HG03025 (cell line): ENCODE measurements around the gene EXTL2.
A peak's percentile ranks its signal among the peaks of the same experiment; 100 is the strongest.
"Not testable (repeated sequence)": the region's sequence is repeated elsewhere in the genome, so short reads cannot be mapped to it uniquely, and the experiment has no call there.

Experiments used
- ATAC-seq: cut with Tn5 transposase; IDR thresholded peaks from one replicate; pipeline ENCODE4 v1.9.1; 2021; ENCODE audit warnings: mild to moderate bottlenecking, moderate library complexity; ENCODE audit not compliant: unreplicated experiment, low FRiP score

Gene EXTL2

DNA sequence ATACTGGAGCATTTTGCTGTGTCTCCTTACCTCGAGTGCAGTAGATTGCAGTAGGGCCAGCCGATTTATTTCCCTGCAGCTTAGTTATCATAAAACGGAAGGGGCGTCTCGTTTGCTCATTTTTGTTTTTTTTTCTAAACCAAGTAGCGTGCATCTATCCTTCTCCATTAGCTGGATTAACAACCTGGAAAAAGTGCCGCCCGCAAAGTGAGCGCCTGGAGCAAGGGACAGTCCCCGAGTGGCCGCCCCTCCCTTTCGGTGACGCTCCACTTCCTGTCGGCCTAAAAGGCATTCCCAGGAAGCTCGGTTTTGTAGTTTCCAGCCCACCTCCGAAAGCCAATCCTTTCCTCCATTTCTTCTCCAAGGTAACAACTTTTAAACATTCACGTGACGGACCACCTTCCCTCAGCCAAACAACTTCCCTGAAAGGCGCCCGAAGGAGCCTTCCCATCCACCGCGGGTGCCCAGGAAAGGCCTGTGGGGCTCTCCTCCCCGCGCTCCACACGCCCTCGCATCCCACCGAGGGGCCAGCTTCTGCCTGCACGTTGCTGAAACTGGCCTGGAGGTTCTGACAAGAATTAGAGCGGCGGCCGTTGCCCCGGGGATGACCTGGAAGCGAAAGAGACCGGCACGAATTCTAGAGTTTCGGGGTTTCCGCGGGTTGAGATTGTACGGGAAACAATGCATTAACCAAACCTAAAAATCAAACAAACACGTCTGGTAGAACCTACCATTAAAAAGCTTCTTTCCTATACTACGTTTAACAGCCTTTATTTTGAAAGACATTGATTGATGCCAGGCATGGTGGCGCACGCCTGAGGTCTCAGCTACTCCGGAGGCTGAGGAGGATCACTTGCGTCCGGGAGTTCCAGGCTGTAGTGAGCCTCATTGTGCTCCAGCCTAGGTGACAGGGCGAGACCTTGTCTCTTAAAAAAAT is at the start of gene EXTL2:
TSS of gene EXTL2 (minus strand) at position 240 of the 937 bp plus-strand sequence. CDS start 6,085 bp downstream, outside the sequence.
- ATAC-seq: peak; percentile 48

DNA sequence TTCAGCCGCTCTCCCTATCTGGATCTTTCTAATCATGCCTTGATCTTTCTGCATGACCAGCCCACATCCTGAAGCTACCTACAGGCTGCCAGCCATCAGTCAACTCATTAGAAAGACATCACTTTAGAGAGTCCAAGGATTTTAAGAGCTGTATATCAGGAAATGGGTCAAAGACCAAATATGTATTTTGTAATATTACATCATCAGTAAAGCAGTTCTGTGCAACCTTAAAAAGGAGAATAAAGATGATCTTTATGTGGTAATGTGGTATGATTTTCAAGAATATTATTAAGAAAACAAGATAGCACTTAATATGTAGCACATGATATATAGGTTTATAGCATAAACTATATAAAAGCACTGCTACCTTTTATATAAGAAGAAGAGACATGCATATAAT is 48.9 kb upstream of the EXTL2 start:
- no peak for ATAC-seq

GRCh38 chr1:100942304-100943046 is 47.8 kb upstream of the EXTL2 start:
- ATAC-seq: no peak

GRCh38 chr1:100941580-100942216 is 47.1 kb upstream of the EXTL2 start:
- no peak for ATAC-seq

GRCh38 chr1:100941098-100941527 is 46.5 kb upstream of the EXTL2 start:
- no peak for ATAC-seq

- no peak for ATAC-seq
These were observed 41.7 kb upstream of the EXTL2 start for GRCh38 chr1:100936194-100936967.

- not testable (repeated sequence) for ATAC-seq
These were observed 38.9 kb upstream of the EXTL2 start for GRCh38 chr1:100933555-100933954.

DNA sequence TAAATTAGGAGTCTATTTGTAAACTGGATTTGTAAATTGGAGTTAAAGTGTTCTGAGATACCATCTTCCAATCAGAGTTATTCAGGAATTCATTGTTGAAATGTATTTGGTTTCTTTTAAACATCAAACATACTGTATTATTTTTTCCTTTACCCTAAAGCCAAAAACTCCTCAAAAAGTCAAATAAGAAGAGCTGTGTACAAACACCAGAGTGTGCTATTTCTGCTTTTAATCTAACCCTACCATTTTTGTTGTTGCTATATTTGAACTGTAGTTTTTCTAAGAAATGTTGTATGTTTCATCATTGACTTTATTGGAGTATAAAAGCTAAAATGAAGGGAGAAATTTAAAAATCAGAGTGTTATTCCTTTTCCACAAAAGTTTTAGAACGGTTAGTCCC is 37.1 kb upstream of the EXTL2 start:
- no peak for ATAC-seq

GRCh38 chr1:100930494-100930893 is 35.9 kb upstream of the EXTL2 start:
- no peak for ATAC-seq

DNA sequence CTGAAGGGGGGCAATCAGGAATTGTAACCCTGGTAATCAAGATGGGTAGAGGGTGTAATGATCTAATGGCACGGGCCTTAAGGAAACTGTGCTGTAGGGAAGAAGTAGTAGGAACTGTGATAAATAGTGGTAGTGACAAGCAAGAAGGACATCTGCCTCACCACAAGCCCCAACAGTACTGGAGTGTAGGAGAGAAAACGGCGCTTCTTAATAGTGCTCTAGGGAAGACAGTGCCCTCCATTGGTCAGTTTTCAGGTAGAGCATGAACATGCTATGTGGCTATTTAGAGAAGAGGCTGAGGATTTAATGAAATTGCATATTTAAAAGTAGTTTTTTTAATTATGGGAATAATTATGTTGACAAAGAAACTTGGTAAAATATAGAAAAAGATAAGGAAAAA is 33.5 kb upstream of the EXTL2 start:
- no peak for ATAC-seq

DNA sequence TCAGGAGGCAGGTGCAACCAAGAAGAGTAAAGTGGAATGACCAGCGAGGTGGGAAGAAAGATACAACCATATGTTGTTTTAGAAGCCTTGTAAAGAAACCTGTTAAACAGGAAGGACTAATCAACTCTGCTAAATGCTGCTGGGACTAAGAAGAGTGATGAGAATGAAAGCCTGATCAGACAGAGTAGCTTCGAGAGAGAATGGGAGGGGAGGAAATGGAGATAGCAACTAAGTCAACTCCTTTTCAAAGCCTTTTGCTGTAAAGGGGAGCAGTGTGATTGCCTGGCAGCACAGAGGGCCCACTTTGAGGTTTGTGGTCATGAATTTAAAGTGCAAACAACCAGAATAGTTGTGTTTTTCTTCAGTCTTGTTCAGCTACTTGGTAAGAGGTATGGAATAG is 32.6 kb upstream of the EXTL2 start:
- no peak for ATAC-seq

- no peak for ATAC-seq
These were observed 31.6 kb upstream of the EXTL2 start for GRCh38 chr1:100926240-100926639.

- ATAC-seq: no peak
These were observed 30.3 kb upstream of the EXTL2 start for GRCh38 chr1:100924991-100925390.

- no peak for ATAC-seq
These were observed 29.6 kb upstream of the EXTL2 start for GRCh38 chr1:100924212-100924611.

DNA sequence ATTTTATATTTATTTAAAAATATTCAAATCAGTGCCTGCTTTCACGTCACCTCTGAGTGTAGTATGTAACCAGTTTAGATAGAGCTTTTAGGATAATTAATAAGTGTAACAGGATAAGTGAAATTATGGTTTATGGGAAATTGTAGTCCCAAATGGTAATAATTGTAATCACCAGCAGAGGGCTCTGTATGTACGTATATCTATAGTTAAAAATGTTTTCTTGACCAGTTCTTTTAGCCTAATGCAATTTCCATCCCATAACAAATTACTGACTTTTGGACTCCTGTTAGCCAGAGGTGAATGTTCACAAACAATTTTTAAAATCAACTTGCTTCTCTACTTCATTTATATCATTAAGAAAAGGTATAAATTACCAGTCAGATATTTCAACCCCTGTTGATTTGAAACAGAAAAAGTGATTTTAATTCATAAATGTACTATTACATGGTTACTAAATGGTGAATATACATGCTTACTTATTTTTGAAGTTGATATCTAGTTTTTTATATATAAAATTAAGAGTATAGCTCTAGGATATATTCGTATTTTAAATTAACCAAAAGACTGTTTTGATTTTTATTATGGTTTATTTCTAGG is 26.6 kb upstream of the EXTL2 start:
- no peak for ATAC-seq

DNA sequence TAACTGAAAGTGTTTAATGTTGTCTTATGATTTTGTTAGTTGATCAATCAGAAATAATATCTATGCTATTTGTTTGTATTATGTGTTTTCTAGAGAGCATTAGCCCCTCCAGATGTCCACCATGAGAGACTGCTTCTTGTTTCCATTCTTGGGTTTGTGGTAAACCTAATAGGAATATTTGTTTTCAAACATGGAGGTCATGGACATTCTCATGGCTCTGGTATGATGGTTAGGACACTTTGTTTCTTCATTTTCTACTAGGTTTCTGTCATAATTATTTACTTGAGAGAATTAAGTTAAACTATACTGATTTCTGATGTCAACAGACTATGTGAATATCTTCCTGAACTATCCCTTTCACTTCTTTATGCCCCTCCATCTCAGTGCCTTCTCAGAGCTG is 17.4 kb upstream of the EXTL2 start:
- ATAC-seq: no peak

DNA sequence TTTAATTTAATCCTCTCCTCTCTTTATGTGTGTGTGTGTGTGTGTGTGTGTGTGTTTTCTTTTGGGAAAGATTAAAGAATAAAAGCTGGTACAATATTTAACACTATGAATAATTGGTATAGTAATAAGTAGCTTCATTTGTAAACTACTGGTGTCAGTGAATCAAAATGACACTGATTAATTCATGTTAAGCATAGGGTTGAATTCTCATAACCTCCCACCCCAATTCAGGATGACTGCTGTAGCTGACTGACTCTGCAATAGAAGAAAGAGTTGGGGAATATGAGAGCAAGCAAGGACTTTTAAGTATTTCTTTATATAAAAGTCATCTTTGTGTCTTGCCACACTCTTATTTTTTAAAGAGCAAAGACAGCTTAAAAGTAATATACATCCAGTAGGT is 14.4 kb upstream of the EXTL2 start:
- no peak for ATAC-seq

DNA sequence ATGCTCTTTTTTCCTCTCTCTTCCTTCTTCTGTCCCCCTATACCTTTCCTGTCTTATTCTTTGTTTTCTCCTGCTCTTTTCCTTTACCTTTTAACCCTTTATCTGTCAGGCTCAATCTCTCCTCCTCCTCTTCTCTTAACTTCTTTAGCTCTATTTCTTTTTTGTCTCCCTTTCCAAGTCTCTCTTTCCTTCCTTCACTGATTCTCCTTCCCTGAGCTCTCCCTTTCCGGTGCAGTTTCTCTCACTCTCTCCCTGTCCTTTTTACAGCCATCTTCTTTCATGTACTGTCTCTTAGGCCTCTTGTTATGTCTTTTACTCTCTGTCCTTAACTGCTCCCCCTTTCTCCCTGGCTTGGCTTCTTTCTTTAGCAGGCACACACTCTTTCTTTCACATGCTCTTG is 13.2 kb upstream of the EXTL2 start:
- no peak for ATAC-seq

- ATAC-seq: no peak
These were observed 10.5 kb upstream of the EXTL2 start for GRCh38 chr1:100905181-100905580.

DNA sequence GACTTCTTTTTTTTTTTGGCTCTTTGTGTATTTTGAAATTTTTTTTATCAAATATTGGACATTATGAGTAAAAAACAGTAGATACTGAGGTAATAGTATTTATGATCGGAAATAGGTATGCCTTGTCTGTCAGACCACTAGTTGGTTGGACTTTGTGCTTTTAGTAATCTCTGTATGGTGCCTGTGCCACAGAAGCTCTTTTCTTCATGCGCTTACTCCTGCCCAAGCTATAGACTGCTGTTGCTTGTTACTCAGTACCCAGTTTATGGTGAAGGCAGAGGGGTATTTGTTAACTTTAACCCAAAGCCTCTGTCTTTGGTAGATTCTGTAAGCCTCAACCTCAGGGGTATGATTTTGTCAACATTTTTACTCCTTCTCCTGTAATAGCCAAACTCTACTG is 9.9 kb upstream of the EXTL2 start:
- no peak for ATAC-seq
